ENCODE measurements around the gene HOXA6.

HOXA6 gene

DNA sequence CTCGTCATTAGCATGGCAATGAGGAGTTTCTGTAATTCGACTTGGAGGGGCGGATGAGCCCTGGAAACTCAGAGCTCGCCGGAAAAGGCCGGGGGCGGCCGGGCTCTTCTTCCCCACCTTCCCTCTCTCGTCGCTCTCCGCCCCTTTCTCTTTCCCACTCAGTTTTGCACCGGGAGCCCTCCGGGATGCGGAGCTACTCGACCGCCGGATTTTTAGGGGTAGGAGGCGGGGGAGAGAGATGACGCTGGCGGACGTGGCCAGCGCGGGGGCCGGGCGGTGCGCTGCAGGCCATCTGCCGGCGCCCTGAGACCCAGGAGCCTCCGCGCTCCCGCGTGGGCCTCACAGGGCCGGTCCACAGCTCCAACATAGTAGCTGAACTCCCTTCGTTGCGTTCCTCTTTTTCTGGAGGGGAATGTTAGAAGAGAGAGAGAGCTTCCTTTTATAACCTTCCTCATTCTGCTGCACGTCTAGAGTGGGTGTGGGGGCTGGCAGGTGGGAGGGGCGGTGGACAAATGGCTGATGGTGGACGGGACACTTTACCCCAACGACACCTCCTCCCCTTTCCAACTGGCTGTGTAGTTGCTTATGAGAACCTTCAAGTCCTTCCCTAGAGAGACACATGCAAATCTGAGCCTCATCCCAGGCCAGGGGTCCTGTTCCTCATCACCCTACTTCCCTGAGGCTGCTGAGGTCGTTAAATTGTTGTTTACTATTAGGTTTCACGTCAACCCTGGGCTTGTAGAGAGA is 50.6 kb downstream of the HOXA6 start:
- peak overlapping the region; percentile 96 for H3K4me3 ChIP-seq (ENCODE audit: low read depth, low read length)
- TF ChIP-seq, protein P1, sequence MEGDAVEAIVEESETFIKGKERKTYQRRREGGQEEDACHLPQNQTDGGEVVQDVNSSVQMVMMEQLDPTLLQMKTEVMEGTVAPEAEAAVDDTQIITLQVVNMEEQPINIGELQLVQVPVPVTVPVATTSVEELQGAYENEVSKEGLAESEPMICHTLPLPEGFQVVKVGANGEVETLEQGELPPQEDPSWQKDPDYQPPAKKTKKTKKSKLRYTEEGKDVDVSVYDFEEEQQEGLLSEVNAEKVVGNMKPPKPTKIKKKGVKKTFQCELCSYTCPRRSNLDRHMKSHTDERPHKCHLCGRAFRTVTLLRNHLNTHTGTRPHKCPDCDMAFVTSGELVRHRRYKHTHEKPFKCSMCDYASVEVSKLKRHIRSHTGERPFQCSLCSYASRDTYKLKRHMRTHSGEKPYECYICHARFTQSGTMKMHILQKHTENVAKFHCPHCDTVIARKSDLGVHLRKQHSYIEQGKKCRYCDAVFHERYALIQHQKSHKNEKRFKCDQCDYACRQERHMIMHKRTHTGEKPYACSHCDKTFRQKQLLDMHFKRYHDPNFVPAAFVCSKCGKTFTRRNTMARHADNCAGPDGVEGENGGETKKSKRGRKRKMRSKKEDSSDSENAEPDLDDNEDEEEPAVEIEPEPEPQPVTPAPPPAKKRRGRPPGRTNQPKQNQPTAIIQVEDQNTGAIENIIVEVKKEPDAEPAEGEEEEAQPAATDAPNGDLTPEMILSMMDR (IDR thresholded peaks at IDR 0.05; ENCODE audit: low read depth, low read length): no peak

DNA sequence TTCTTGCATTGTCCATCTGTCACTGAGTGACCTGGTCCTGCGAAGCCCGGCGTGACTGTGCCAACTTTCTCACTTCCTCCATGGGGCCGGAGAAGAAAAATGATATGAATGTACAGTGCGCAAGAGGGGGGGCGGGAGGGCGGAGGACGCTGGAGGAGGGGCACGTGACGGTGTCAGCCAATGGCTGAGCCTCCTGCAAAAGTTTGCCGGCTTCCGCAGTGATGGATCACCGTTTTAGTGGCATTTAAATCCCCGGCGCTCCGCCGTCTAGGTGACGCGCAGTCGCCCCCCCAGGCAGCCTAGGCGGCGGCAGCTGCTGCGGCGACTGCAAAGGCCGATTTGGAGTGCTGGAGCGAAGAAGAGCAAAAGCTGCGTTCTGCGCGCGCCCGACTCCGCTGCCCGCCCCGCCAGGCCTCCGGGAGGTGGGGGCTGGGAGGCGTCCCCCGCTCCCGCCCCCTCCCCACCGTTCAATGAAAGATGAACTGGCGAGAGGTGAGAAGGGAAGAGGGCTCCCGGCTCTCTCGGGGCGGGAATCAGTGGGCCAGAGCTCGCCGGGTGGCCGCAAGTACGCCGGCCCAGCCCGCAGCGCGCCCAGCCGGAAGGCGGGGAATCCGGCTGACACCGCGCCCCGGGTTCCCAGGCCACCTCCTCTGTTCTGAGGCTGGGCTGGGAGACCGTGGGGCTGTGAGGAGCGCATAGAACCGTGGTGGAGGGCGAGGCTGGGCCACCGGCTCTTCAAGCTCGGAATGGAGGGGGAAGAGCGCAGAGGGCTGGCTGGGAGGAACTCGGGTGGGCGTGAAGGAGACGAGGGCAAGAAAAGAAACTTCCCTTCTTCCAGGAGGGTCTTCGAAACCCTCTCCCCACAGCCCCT is 51.4 kb downstream of the HOXA6 start, which contains the start of gene HOXA1:
Gene HOXA1, minus strand, starts transcription at position 104 of the 871 bp plus-strand sequence. Its CDS starts 88 bp downstream, at position 16.
- TF ChIP-seq, protein P1 (IDR thresholded peaks at IDR 0.05; ENCODE audit: low read depth, low read length): no peak
- peak within 1 kb of the TSS; percentile 96 for H3K4me3 ChIP-seq (ENCODE audit: low read depth, low read length)

All from WI38 (cell line).